ENCODE results near the gene CRYGN. TPM values are rescaled to one million over a fixed set of nuclear protein-coding genes. Genes with fewer than 3 reads are reported as not detected.

CRYGN gene
- total RNA-seq, 4 donors from 2014 or later = not detected

GRCh38 chr7:151404216-151405011 lies 35.5 kb downstream of the CRYGN start:
- no peaks in the 10 kb centered on the region for H3K9me3 ChIP-seq
- peaks cover 21% of the 10 kb centered on the region for H3K4me1 ChIP-seq
- 43% methylated on average over 15 of the region's 18 CpGs for WGBS
- DNase-seq (ENCODE audit: low spot score in 2 of 2) = no peak
- H3K27ac ChIP-seq = no peak overlapping the region
- H3K4me3 ChIP-seq = no peak overlapping the region
- H3K36me3 ChIP-seq = no peaks in the 10 kb centered on the region
- H3K27me3 ChIP-seq = peaks cover 18% of the 10 kb centered on the region
- TF ChIP-seq POLR2A (IDR thresholded peaks at IDR 0.05) (no peak), POLR2AphosphoS5 (IDR thresholded peaks at IDR 0.05) (no peak), EP300 (IDR thresholded peaks at IDR 0.05) (no peak)
- TF ChIP-seq, protein P1, sequence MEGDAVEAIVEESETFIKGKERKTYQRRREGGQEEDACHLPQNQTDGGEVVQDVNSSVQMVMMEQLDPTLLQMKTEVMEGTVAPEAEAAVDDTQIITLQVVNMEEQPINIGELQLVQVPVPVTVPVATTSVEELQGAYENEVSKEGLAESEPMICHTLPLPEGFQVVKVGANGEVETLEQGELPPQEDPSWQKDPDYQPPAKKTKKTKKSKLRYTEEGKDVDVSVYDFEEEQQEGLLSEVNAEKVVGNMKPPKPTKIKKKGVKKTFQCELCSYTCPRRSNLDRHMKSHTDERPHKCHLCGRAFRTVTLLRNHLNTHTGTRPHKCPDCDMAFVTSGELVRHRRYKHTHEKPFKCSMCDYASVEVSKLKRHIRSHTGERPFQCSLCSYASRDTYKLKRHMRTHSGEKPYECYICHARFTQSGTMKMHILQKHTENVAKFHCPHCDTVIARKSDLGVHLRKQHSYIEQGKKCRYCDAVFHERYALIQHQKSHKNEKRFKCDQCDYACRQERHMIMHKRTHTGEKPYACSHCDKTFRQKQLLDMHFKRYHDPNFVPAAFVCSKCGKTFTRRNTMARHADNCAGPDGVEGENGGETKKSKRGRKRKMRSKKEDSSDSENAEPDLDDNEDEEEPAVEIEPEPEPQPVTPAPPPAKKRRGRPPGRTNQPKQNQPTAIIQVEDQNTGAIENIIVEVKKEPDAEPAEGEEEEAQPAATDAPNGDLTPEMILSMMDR (IDR thresholded peaks at IDR 0.05) = no peak

GRCh38 chr7:151403764-151404163 lies 36.2 kb downstream of the CRYGN start:
- no peak overlapping the region for H3K4me3 ChIP-seq
- WGBS = 66% methylated on average over 9 of the region's 9 CpGs
- no peak for DNase-seq (ENCODE audit: low spot score in 2 of 2)
- TF ChIP-seq POLR2AphosphoS5 (IDR thresholded peaks at IDR 0.05) = no peak
- TF ChIP-seq, protein P1 (IDR thresholded peaks at IDR 0.05) = no peak
- TF ChIP-seq POLR2A (IDR thresholded peaks at IDR 0.05) = no peak
- peaks cover 14% of the 10 kb centered on the region for H3K4me1 ChIP-seq
- H3K27ac ChIP-seq = no peak overlapping the region
- no peaks in the 10 kb centered on the region for H3K36me3 ChIP-seq
- H3K27me3 ChIP-seq = peaks cover 11% of the 10 kb centered on the region
- H3K9me3 ChIP-seq = no peaks in the 10 kb centered on the region

DNA sequence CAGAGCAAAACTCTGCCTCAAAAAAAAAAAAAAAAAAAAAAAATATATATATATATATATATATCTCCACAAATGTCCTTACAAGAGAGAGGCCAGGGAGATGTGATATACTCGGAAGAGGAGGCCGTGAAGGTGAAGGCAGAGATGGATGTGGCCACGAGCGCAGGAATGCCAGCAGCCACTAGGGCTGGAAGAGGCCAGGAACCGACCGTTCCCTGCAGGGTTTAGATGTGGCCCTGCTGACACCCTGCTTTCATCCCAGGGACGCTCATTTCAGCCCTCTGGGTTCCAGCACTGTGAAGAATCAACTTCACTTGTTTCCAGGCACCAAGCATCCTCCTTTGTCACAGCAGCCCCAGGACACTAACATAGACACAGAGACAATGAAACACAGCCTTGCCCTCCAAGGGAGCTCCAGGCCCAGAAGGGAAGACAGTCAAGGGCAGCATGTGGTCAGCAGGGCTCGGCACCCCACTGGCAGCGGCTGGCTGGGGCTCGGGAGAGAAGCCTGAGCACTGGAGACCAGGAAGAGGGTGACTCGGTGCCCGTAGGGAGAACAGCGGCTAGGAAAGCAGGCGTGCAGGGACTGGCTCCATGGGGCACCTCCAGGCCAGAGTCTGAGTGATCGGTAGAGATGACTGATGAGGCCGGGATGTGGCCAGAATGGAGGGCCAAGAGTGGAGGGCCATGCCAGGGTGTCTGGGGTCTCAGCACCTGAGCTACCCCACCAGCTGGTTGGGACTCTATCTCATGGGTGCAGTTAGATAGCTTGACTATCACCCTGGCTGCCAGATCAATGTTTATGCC lies 37.7 kb downstream of the CRYGN start:
- peaks cover 11% of the 10 kb centered on the region for H3K4me1 ChIP-seq
- TF ChIP-seq EP300 (IDR thresholded peaks at IDR 0.05) = no peak
- TF ChIP-seq, protein P1 (IDR thresholded peaks at IDR 0.05) = no peak
- TF ChIP-seq POLR2A (IDR thresholded peaks at IDR 0.05) = no peak
- no peak for TF ChIP-seq POLR2AphosphoS5 (IDR thresholded peaks at IDR 0.05)
- no peaks in the 10 kb centered on the region for H3K9me3 ChIP-seq
- WGBS = 89% methylated on average over 16 of the region's 16 CpGs
- no peaks in the 10 kb centered on the region for H3K36me3 ChIP-seq
- H3K27me3 ChIP-seq = peaks cover 4% of the 10 kb centered on the region
- H3K4me3 ChIP-seq = no peak overlapping the region
- no peak overlapping the region for H3K27ac ChIP-seq
- DNase-seq (ENCODE audit: low spot score in 2 of 2) = no peak

GRCh38 chr7:151400626-151401315 lies 39.2 kb downstream of the CRYGN start:
- 49% methylated on average over 10 of the region's 14 CpGs for WGBS
- Histone ChIP-seq H3K4me3 (no peak overlapping the region), H3K36me3 (no peaks in the 10 kb centered on the region), H3K9me3 (no peaks in the 10 kb centered on the region), H3K27me3 (no peaks in the 10 kb centered on the region), H3K27ac (no peak overlapping the region), H3K4me1 (peaks cover 11% of the 10 kb centered on the region)
- DNase-seq (ENCODE audit: low spot score in 2 of 2) = peak in 1 of 2 donors; percentile 26
- TF ChIP-seq POLR2A (IDR thresholded peaks at IDR 0.05) (no peak), EP300 (IDR thresholded peaks at IDR 0.05) (no peak), POLR2AphosphoS5 (IDR thresholded peaks at IDR 0.05) (no peak)
- TF ChIP-seq, protein P1 (IDR thresholded peaks at IDR 0.05) = no peak
